ENCODE data around the gene FOXO3. TPM values are rescaled to one million over a fixed set of nuclear protein-coding genes. Genes with fewer than 3 reads are reported as not detected.

Gene FOXO3
- total and polyA plus RNA-seq, 8 donors: 50.0 to 71.1 (median 63.1) TPM

DNA sequence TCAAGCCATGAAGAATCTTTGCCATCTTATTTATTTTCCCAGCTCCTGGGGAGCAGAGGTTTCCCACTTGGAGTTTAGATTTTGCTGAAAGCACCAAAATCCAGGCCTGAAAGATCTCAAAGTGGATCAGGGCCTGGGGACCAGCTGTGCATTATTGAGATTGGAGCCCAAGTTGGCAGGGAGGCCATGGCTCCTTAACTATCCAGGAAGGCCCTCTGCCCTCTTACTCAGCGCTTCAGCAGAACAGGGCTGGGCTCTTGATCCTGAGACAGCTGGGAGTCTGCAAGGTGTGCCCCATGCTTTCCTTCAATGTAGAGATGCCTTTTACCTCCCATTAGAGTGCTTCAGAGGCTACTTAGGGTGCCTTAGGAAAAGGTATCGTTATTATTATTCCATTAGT is 24.6 kb downstream of the FOXO3 start:
- H3K4me1 ChIP-seq: peaks cover 72 to 97% of the 10 kb centered on the region in 2 donors
- no peak for DNase-seq
- H3K27me3 ChIP-seq: no peaks in the 10 kb centered on the region
- H3K27ac ChIP-seq: peak overlapping the region in 1 of 2 donors; percentile 3
- ATAC-seq: no peak
- H3K9me3 ChIP-seq: no peaks in the 10 kb centered on the region
- TF ChIP-seq, protein P1, sequence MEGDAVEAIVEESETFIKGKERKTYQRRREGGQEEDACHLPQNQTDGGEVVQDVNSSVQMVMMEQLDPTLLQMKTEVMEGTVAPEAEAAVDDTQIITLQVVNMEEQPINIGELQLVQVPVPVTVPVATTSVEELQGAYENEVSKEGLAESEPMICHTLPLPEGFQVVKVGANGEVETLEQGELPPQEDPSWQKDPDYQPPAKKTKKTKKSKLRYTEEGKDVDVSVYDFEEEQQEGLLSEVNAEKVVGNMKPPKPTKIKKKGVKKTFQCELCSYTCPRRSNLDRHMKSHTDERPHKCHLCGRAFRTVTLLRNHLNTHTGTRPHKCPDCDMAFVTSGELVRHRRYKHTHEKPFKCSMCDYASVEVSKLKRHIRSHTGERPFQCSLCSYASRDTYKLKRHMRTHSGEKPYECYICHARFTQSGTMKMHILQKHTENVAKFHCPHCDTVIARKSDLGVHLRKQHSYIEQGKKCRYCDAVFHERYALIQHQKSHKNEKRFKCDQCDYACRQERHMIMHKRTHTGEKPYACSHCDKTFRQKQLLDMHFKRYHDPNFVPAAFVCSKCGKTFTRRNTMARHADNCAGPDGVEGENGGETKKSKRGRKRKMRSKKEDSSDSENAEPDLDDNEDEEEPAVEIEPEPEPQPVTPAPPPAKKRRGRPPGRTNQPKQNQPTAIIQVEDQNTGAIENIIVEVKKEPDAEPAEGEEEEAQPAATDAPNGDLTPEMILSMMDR (IDR thresholded peaks at IDR 0.05): no peak
- no peaks in the 10 kb centered on the region for H3K36me3 ChIP-seq
- intact Hi-C loops (cut with DNase I): no loop called here
- H3K4me3 ChIP-seq: no peak overlapping the region

- intact Hi-C loops (cut with DNase I): no loop called here
- DNase-seq (no peak), ATAC-seq (no peak)
- no peak overlapping the region for H3K4me3 ChIP-seq
- H3K27ac ChIP-seq: peak overlapping the region in 1 of 2 donors; percentile 3
- H3K4me1 ChIP-seq: peaks cover 71 to 97% of the 10 kb centered on the region in 2 donors
- TF ChIP-seq, protein P1 (IDR thresholded peaks at IDR 0.05): no peak
- H3K9me3 ChIP-seq: no peaks in the 10 kb centered on the region
- H3K36me3 ChIP-seq: no peaks in the 10 kb centered on the region
- no peaks in the 10 kb centered on the region for H3K27me3 ChIP-seq
Measured at GRCh38 chr6:108585921-108586536, 25.3 kb downstream of the FOXO3 start.

GRCh38 chr6:108587258-108588059 is 26.7 kb downstream of the FOXO3 start:
- no peaks in the 10 kb centered on the region for H3K36me3 ChIP-seq
- intact Hi-C loops (cut with DNase I): no loop called here
- H3K27me3 ChIP-seq: no peaks in the 10 kb centered on the region
- peaks cover 74 to 97% of the 10 kb centered on the region in 2 donors for H3K4me1 ChIP-seq
- ATAC-seq: no peak
- no peak for DNase-seq
- H3K27ac ChIP-seq: peak overlapping the region; percentile 33 to 86
- no peak overlapping the region for H3K4me3 ChIP-seq
- TF ChIP-seq, protein P1 (IDR thresholded peaks at IDR 0.05): no peak
- H3K9me3 ChIP-seq: no peaks in the 10 kb centered on the region

DNA sequence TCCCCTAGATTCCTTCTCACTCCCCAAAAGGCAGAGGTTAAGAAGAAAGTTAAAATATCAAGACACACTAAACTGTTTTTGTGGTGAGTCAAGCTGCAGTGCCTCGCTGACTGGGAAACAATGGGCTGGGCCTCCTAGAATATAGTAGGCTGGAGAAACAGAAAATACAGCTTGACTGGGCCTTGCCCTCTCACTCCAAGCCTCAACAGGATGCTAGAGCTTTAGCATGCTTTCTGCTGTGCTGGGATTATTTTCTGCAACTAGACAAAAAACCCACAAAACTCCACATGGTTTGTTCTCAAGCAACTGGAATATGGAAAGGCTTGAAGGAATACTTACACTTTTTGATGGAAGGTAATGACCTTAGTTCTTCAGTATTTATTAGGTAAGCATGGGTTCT is 27.9 kb downstream of the FOXO3 start:
- Histone ChIP-seq H3K36me3 (no peaks in the 10 kb centered on the region), H3K9me3 (no peaks in the 10 kb centered on the region), H3K4me1 (peaks cover 76 to 98% of the 10 kb centered on the region in 2 donors), H3K4me3 (no peak overlapping the region), H3K27ac (peak overlapping the region; percentile 74 to 86), H3K27me3 (no peaks in the 10 kb centered on the region)
- TF ChIP-seq, protein P1 (IDR thresholded peaks at IDR 0.05): no peak
- no peak for DNase-seq
- peak; percentile 56 for ATAC-seq
- intact Hi-C loops (cut with DNase I): no loop called here

DNA sequence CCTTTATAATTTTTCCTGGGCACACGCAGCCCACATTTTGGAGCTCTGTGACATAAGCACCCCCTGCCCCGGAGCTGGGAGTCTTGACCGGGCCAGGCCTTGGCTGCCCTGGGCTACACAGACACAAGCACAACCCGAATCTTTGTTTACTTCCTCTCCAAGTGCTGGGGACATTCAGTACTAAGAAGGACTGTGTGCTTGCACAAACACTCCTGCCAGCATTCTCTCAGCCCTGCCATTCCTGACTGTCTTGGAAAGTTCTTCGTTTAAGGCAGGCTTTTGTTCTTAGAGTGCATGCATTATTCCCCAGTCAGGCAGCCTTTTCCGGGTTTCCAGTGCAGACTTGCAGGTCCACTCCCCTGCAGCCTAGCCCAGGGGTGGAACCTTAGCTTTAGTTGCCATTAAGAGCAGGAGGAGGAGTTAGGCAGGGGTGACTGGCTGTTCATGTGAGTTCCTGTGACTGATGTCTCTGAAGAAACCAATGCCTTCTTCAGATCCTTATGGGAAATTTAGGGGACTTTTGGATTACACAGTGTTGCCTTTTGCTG is 28.6 kb downstream of the FOXO3 start:
- intact Hi-C loops (cut with DNase I): no loop called here
- TF ChIP-seq, protein P1 (IDR thresholded peaks at IDR 0.05): no peak

More for the DNA sequence above, 28.6 kb downstream of the FOXO3 start:
- no peak overlapping the region for H3K4me3 ChIP-seq
- peaks cover 80 to 98% of the 10 kb centered on the region in 2 donors for H3K4me1 ChIP-seq
- no peaks in the 10 kb centered on the region for H3K27me3 ChIP-seq
- ATAC-seq (peak; percentile 90), DNase-seq (peak; percentile 41 to 84 (median 77))
- no peaks in the 10 kb centered on the region for H3K36me3 ChIP-seq
- peak overlapping the region; percentile 74 to 86 for H3K27ac ChIP-seq
- no peaks in the 10 kb centered on the region for H3K9me3 ChIP-seq

Measured in left lung (tissue), 10 donors.